ENCODE data around the gene ST6GALNAC4. TPM values are rescaled to one million over a fixed set of nuclear protein-coding genes. Genes with fewer than 3 reads are reported as not detected.
A peak's percentile ranks its signal among the peaks of the same experiment; 100 is the strongest.

The ST6GALNAC4 gene
- total and polyA plus RNA-seq, 9 of the 15 experiments (the other 6 are each of a cell fraction or from before 2014, with no cell fraction given): 2.6 to 43.1 (median 15.4) TPM

DNA sequence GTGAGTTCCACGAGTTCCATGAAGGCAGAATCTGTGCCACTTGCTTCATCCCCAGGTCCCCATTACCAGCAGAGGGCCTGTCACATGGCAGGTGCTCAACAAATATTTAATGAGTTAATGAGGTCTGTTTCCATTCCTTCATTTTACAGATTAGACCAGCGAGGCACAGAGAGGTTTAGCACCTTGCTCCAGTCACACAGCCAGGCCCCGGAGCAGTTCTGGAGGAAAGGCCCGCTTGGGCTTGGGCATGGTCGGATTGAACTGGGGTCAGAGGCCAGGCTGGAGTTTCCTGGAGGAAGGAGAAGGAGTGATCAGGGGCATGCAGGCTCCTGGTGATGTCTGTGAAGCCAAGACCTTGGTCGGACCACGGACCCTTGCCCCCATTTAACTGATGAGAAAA is 4.0 kb upstream of the ST6GALNAC4 start:
- in situ Hi-C loops (cut with MboI): loop anchor here (10.0 to 25.0 kb wide), 2 partner anchors 706 to 983 kb away; no protein-coding TSS in a partner anchor
- H3K4me1 ChIP-seq (replicated peaks in 1 of 2; ENCODE audit: control insufficient read depth in 2 of 2, insufficient read depth in 2 of 2, low read length in 2 of 2): peaks cover 27 to 47% of the 10 kb centered on the region in 2 experiments
- no peaks in the 10 kb centered on the region for H3K9me3 ChIP-seq (replicated peaks; ENCODE audit: control insufficient read depth, insufficient read depth, low read depth, low read length)
- no peak overlapping the region for H3K9ac ChIP-seq (ENCODE audit: insufficient read depth in 1 of 2, low read depth in 2 of 2, low read length in 2 of 2)
- H3K27ac ChIP-seq (ENCODE audit: extremely low read depth, low read depth, low read length): no peak overlapping the region
- ChIA-PET POLR2A (interaction anchor here (0.6 to 0.7 kb wide), 2 partner anchors 278 to 335 kb away, joined by 3 read pairs; no protein-coding TSS in a partner anchor), CTCF (ENCODE audit: low intra/inter-chr PET ratio) (interaction anchor here (0.6 to 4.3 kb wide), 7 partner anchors 119 to 589 kb away, joined by 3 to 34 read pairs (median 3); partner anchors contain the start of gene TOR2A)
- TF ChIP-seq PTBP1 (IDR thresholded peaks at IDR 0.05; ENCODE audit: low read depth, low read length) (0 out of 2 replicates have a peak, but pooled peaks have one; percentile 33), KDM1A (IDR thresholded peaks at IDR 0.05) (0 out of 4 replicates have a peak, but pooled peaks have one; percentile 26 to 31), MYBL2 (IDR thresholded peaks at IDR 0.05; ENCODE audit: low read depth) (no peak), MYBL2 (CRISPR knock-in tag; IDR thresholded peaks at IDR 0.05; ENCODE audit: borderline replicate concordance) (no peak), ZFP36 (IDR thresholded peaks at IDR 0.05; ENCODE audit: low read depth, low read length, partially characterized antibody) (peak; percentile 77), RBM25 (IDR thresholded peaks at IDR 0.05; ENCODE audit: low read depth, low read length, severe bottlenecking) (peak; percentile 62), BCOR (IDR thresholded peaks at IDR 0.05) (peak; percentile 34; the same call in 1 of the 2 replicates)
- no TSS peak for BruUV-seq (replicated peaks)
- 73% methylated on average over 7 of the region's 7 CpGs for WGBS (ENCODE audit: insufficient coverage, low coverage, missing lambda C conversion rate)
- H3K36me3 ChIP-seq (ENCODE audit: control insufficient read depth, insufficient read depth, low read length): no peaks in the 10 kb centered on the region
- DNase-seq (ENCODE audit: extremely low read depth in 1 of 4, low spot score in 3 of 4) (no peak), FAIRE-seq (no peak), ATAC-seq (no peak)
- intact Hi-C loops (cut with micrococcal nuclease): loop anchor here (1.0 to 5.0 kb wide), 2 partner anchors 185 to 328 kb away; partner anchors contain the start of gene TOR2A
- peaks cover 10% of the 10 kb centered on the region for H3K79me2 ChIP-seq (ENCODE audit: control insufficient read depth, insufficient read depth, low read length)
- H3K4me2 ChIP-seq (ENCODE audit: insufficient read depth, low read length): no peak overlapping the region
- no peak overlapping the region for H3K4me3 ChIP-seq
- no peaks in the 10 kb centered on the region for H3K9me1 ChIP-seq (ENCODE audit: control insufficient read depth, insufficient read depth, low read length)
- no peaks in the 10 kb centered on the region for H4K20me1 ChIP-seq (replicated peaks; ENCODE audit: control insufficient read depth, insufficient read depth, low read length)
- no peak overlapping the region for H2AFZ ChIP-seq (ENCODE audit: low read depth, low read length)
- no peaks in the 10 kb centered on the region for H3K27me3 ChIP-seq (ENCODE audit: control insufficient read depth in 2 of 2, insufficient read depth in 2 of 2, low read length in 2 of 2)
